MCF 10A (cell line): ENCODE results near the gene PLBD2. TPM values are rescaled to one million over a fixed set of nuclear protein-coding genes. Genes with fewer than 3 reads are reported as not detected.

Source experiments
- BruUV-seq: library from RNA; stranded (reverse); fragments of 400-500 nt; replicated peaks from 2 replicates; lab custom pipeline; 2021; lab: Mats Ljungman, UMichigan
- CTCF ChIA-PET: fragments of 300-600 bp; sonication (Branson Sonifier 250); formaldehyde crosslinking; extraction: SDS; loops from one replicate; lab custom pipeline; 2021; ENCODE audit warnings: antibody characterized with exemption, inconsistent platforms; lab: Yijun Ruan, JAX
- POLR2A ChIA-PET: fragments of 300-600, 350-650 bp; sonication (Branson Sonifier 250); formaldehyde crosslinking; extraction: SDS; loops from one replicate; lab custom pipeline; 2020; ENCODE audit warnings: antibody characterized with exemption, inconsistent platforms; lab: Yijun Ruan, JAX
- DNase-seq: peaks from one replicate; pipeline ENCODE4 v3.0.0-alpha.2; 2018; ENCODE audit not compliant: unreplicated experiment
- H3K27ac Mint-ChIP-seq: one replicate; pipeline ENCODE4 v1.8.0; 2022; ENCODE audit warnings: mild to moderate bottlenecking, low read depth, mixed read lengths; ENCODE audit not compliant: unreplicated experiment
- H3K27me3 Mint-ChIP-seq: one replicate; pipeline ENCODE4 v1.8.0; 2022; ENCODE audit warnings: mixed read lengths; ENCODE audit not compliant: insufficient read depth, unreplicated experiment
- H3K36me3 Mint-ChIP-seq: one replicate; pipeline ENCODE4 v1.8.0; 2022; ENCODE audit warnings: mild to moderate bottlenecking, moderate library complexity, mixed read lengths; ENCODE audit not compliant: insufficient read depth, unreplicated experiment
- H3K4me1 Mint-ChIP-seq: one replicate; pipeline ENCODE4 v1.8.0; 2022; ENCODE audit warnings: mixed read lengths; ENCODE audit not compliant: insufficient read depth, unreplicated experiment
- H3K4me3 Mint-ChIP-seq: one replicate; pipeline ENCODE4 v1.8.0; 2022; ENCODE audit warnings: mild to moderate bottlenecking, moderate library complexity, mixed read lengths; ENCODE audit not compliant: unreplicated experiment
- H3K9me3 Mint-ChIP-seq: one replicate; pipeline ENCODE4 v1.8.0; 2022; ENCODE audit warnings: mixed read lengths; ENCODE audit not compliant: unreplicated experiment
- intact Hi-C: fragments of 100-400 bp; cut with micrococcal nuclease; formaldehyde crosslinking; loops from 2 replicates; pipeline ENCODE4 v1.14.1; 2022
- total RNA-seq: library from RNA; stranded (reverse); gene quantifications from 2 replicates; pipeline ENCODE4 v1.2.3, GENCODE V29; 2022
- TF ChIP-seq, protein P1 (sequence below): fragments of 200-600 bp; IDR thresholded peaks from one replicate; pipeline ENCODE4 v1.8.0; 2022; ENCODE audit warnings: antibody characterized with exemption, mild to moderate bottlenecking; ENCODE audit not compliant: unreplicated experiment

The PLBD2 gene
- total RNA-seq, 1 experiment from 2014 or later: 18.1 TPM

DNA sequence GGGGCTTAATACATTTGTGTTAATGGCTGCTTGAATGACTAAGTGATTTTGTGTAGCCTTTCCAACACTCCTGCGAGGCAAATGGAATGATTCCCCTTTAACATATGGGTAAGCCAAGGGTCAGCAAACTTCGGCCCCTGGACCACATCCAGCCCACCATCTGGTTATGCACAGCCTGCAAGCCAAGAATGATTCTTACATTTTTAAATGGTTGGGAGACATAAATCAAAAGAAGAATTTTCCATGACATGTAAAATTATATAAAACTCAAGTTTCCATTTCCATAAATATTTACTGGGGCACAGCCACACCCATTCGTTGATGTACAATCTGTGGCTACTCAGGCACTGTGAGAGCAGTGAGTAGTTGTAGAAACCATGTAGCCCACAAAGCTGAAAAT lies 32.5 kb upstream of the PLBD2 start:
- DNase-seq: no peak
- Mint-ChIP-seq H3K36me3 (peaks cover 44% of the 10 kb centered on the region), H3K9me3 (no peaks in the 10 kb centered on the region), H3K4me1 (peaks cover 5% of the 10 kb centered on the region), H3K4me3 (no peak overlapping the region), H3K27ac (no peak overlapping the region), H3K27me3 (no peaks in the 10 kb centered on the region)
- intact Hi-C loops: no loop called here
- BruUV-seq: no TSS peak
- ChIA-PET POLR2A (interaction anchor here (1.4 kb wide), 1 partner anchor 9 kb away, joined by 5 read pairs; the partner anchor contains the start of gene SLC8B1), CTCF (interaction anchor here (0.6 kb wide), 1 partner anchor 29 kb away, joined by 3 read pairs; no protein-coding TSS in a partner anchor)
- TF ChIP-seq, protein P1, sequence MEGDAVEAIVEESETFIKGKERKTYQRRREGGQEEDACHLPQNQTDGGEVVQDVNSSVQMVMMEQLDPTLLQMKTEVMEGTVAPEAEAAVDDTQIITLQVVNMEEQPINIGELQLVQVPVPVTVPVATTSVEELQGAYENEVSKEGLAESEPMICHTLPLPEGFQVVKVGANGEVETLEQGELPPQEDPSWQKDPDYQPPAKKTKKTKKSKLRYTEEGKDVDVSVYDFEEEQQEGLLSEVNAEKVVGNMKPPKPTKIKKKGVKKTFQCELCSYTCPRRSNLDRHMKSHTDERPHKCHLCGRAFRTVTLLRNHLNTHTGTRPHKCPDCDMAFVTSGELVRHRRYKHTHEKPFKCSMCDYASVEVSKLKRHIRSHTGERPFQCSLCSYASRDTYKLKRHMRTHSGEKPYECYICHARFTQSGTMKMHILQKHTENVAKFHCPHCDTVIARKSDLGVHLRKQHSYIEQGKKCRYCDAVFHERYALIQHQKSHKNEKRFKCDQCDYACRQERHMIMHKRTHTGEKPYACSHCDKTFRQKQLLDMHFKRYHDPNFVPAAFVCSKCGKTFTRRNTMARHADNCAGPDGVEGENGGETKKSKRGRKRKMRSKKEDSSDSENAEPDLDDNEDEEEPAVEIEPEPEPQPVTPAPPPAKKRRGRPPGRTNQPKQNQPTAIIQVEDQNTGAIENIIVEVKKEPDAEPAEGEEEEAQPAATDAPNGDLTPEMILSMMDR: no peak

DNA sequence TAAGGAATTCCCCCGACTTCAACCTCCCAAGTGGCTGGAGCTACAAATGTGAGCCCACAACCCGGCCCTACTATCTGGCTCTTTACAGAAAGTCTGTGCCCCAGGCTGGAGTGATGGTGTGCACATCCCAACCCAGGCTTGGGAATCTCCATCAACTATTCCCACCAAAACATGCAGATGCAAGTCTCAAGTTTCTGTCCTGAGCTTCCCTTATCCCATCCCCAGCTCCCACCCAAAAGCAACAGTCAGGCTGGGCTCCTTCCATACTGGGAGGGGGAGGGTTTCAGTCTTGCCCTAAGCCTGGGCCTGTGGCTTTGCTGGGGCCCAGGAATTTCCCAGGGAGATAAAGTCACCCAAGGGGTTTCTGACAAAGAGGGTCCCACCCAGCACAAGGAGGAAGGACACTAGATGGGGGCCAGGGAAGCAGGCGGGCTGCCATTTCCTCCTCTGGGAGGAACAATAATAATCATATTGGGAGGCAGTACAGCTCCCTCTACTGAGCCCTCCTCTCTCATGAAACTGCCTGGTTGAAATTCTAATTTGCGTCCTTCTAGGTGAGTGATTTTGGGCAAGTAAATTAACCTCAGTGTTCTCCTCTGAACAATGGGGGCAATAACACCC lies 31.5 kb upstream of the PLBD2 start:
- Mint-ChIP-seq H3K36me3 (peaks cover 48% of the 10 kb centered on the region), H3K4me3 (no peak overlapping the region), H3K9me3 (no peaks in the 10 kb centered on the region), H3K4me1 (peaks cover 5% of the 10 kb centered on the region), H3K27me3 (no peaks in the 10 kb centered on the region), H3K27ac (no peak overlapping the region)
- no TSS peak for BruUV-seq
- intact Hi-C loops: no loop called here
- TF ChIP-seq, protein P1: no peak
- no peak for DNase-seq
- CTCF ChIA-PET: interaction anchor here (0.6 to 0.7 kb wide), 2 partner anchors 16 to 28 kb away, joined by 3 read pairs; no protein-coding TSS in a partner anchor
- POLR2A ChIA-PET: interaction anchor here (0.5 to 1.4 kb wide), 3 partner anchors 8 to 142 kb away, joined by 3 to 5 read pairs (median 3); partner anchors contain the start of genes DDX54 and SLC8B1

DNA sequence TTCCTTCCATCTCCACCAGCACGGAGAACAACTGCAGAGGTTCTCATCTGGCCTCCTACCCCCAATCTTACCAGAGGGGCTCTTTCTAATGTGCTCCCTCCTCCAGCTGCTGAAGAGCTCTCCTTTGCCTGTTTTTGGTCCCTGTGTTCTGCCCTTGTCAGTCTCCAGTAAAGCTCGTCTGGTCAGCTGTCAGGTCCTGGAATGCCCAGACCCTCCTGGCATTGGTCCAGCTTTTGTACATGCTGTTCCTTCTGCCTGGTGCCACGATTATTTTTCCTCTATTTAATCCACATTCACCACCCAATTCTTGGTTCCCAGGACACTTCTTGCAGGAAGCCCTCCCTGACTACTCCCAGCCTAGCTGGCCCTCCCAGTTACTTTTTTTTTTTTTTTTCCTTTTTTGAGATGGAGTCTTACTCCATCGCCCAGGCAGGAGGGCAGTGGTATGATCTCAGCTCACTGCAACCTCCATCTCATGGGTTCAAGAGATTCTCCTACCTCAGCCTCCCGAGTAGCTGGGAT lies 30.0 kb upstream of the PLBD2 start:
- Mint-ChIP-seq H3K27me3 (no peaks in the 10 kb centered on the region), H3K36me3 (peaks cover 49% of the 10 kb centered on the region), H3K9me3 (no peaks in the 10 kb centered on the region), H3K27ac (no peak overlapping the region), H3K4me1 (peaks cover 5% of the 10 kb centered on the region), H3K4me3 (no peak overlapping the region)
- intact Hi-C loops: no loop called here
- ChIA-PET CTCF (interaction anchor here (0.6 to 1.6 kb wide), 2 partner anchors 30 to 97 kb away, joined by 3 to 5 read pairs; no protein-coding TSS in a partner anchor), POLR2A (interaction anchor here (0.6 kb wide), 1 partner anchor 581 kb away, joined by 4 read pairs; no protein-coding TSS in a partner anchor)
- TF ChIP-seq, protein P1: no peak
- no peak for DNase-seq
- BruUV-seq: no TSS peak
